ENCODE results near the gene SETD5.
A peak's percentile ranks its signal among the peaks of the same experiment; 100 is the strongest.

Gene SETD5

GRCh38 chr3:9397332-9397905, at the start of gene SETD5:
TSS of gene SETD5 (plus strand) at chr3:9397615. CDS start at chr3:9428939, 31,324 bp downstream.
- DNase-seq, result peak; percentile 95

GRCh38 chr3:9347887-9348286, 49.5 kb upstream of the SETD5 start:
- no peak for DNase-seq

GRCh38 chr3:9349321-9350117, 47.9 kb upstream of the SETD5 start:
- no peak for DNase-seq

- DNase-seq, result no peak
These were observed 45.7 kb upstream of the SETD5 start for GRCh38 chr3:9351709-9352126.

GRCh38 chr3:9352917-9353752, 44.3 kb upstream of the SETD5 start:
- peak; percentile 4 for DNase-seq

- DNase-seq, result no peak
These were observed 35.6 kb upstream of the SETD5 start for GRCh38 chr3:9361691-9362388.

- DNase-seq, result peak; percentile 79
These were observed 34.5 kb upstream of the SETD5 start, which contains the start of gene THUMPD3 for GRCh38 chr3:9362731-9363530. TSS of gene THUMPD3 (plus strand) at chr3:9363054. CDS start at chr3:9365069, 2,015 bp downstream.

GRCh38 chr3:9369508-9369907, 27.9 kb upstream of the SETD5 start:
- no peak for DNase-seq

GRCh38 chr3:9373465-9373864, 23.9 kb upstream of the SETD5 start:
- no peak for DNase-seq

- DNase-seq, result no peak
These were observed 19.4 kb upstream of the SETD5 start for GRCh38 chr3:9377981-9378380.

GRCh38 chr3:9379327-9379726, 18.1 kb upstream of the SETD5 start:
- no peak for DNase-seq

GRCh38 chr3:9380014-9380413, 17.4 kb upstream of the SETD5 start:
- no peak for DNase-seq

- no peak for DNase-seq
These were observed 13.1 kb upstream of the SETD5 start for GRCh38 chr3:9384141-9384828.

GRCh38 chr3:9385187-9386077, 12.0 kb upstream of the SETD5 start:
- no peak for DNase-seq

GRCh38 chr3:9386078-9386459, 11.3 kb upstream of the SETD5 start:
- DNase-seq, result no peak

- DNase-seq, result no peak
These were observed 10.7 kb upstream of the SETD5 start for GRCh38 chr3:9386501-9387321.

- DNase-seq, result no peak
These were observed 10.1 kb upstream of the SETD5 start for GRCh38 chr3:9387322-9387655.

- DNase-seq, result no peak
These were observed 9.3 kb upstream of the SETD5 start for GRCh38 chr3:9388142-9388541.

- no peak for DNase-seq
These were observed 8.7 kb upstream of the SETD5 start for GRCh38 chr3:9388562-9389272.

Measured in NK-92 treated with Interleukin-12 subunit alpha and Interleukin-12 subunit beta, amount 100 ng/mL, for 24 hours (cell line).